ENCODE data around the gene CBX1.

DNA sequence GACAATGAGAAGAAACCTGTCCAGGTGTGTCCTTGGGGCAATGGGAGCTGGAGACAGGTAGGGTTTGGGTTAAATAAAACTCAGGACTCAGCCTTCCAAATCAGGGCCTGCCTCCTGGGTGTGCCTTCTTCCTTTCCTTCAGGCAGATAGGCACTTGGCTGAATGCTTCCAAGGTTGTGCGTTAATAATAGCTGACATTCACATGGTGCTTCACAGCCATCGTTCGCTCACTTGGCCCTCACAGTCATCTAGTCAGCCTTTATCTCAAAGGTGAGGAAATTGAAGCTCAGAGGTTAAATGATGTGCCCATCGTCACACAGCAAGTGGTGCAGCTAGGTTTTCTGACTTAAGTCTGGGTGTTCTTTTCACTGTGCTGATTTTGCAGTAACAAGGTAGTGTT lies 43.7 kb downstream of the CBX1 start:
- TF ChIP-seq NCOA2 (CRISPR knock-in tag; IDR thresholded peaks at IDR 0.05) (no peak), NR2F2 (IDR thresholded peaks at IDR 0.05; ENCODE audit: borderline replicate concordance, low read depth) (no peak), ZSCAN12 (CRISPR knock-in tag; IDR thresholded peaks at IDR 0.05) (no peak), POLR2AphosphoS5 (IDR thresholded peaks at IDR 0.05; ENCODE audit: low read depth, low read length) (no peak), NFYB (CRISPR knock-in tag; IDR thresholded peaks at IDR 0.05) (no peak), HDAC2 (CRISPR knock-in tag; IDR thresholded peaks at IDR 0.05) (no peak), RELA (CRISPR knock-in tag; IDR thresholded peaks at IDR 0.05) (no peak), SNRNP70 (IDR thresholded peaks at IDR 0.05; ENCODE audit: low read depth, low read length) (no peak), RXRA (CRISPR knock-in tag; IDR thresholded peaks at IDR 0.05) (no peak), YY1 (IDR thresholded peaks at IDR 0.05; ENCODE audit: insufficient read depth, insufficient replicate concordance, low read depth, low read length) (no peak), POLR2A (IDR thresholded peaks at IDR 0.05; ENCODE audit: insufficient read depth in 1 of 2, low read depth in 2 of 2, low read length in 2 of 2) (no peak), KAT8 (CRISPR knock-in tag; IDR thresholded peaks at IDR 0.05) (no peak)
- TF ChIP-seq, protein P1, sequence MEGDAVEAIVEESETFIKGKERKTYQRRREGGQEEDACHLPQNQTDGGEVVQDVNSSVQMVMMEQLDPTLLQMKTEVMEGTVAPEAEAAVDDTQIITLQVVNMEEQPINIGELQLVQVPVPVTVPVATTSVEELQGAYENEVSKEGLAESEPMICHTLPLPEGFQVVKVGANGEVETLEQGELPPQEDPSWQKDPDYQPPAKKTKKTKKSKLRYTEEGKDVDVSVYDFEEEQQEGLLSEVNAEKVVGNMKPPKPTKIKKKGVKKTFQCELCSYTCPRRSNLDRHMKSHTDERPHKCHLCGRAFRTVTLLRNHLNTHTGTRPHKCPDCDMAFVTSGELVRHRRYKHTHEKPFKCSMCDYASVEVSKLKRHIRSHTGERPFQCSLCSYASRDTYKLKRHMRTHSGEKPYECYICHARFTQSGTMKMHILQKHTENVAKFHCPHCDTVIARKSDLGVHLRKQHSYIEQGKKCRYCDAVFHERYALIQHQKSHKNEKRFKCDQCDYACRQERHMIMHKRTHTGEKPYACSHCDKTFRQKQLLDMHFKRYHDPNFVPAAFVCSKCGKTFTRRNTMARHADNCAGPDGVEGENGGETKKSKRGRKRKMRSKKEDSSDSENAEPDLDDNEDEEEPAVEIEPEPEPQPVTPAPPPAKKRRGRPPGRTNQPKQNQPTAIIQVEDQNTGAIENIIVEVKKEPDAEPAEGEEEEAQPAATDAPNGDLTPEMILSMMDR (CRISPR knock-in tag; IDR thresholded peaks at IDR 0.05): no peak
